ENCODE results near the gene GRAMD2B.

Gene GRAMD2B

GRCh38 chr5:126445502-126446174 lies 22.4 kb downstream of the GRAMD2B start:
- TF ChIP-seq EZH2 (IDR thresholded peaks at IDR 0.05; ENCODE audit: borderline replicate concordance, low read length), result no peak
- TF ChIP-seq CTCF (IDR thresholded peaks at IDR 0.05; ENCODE audit: low read length), result no peak
- Histone ChIP-seq H3K27ac (ENCODE audit: low read depth, low read length, poor library complexity, severe bottlenecking) (no peak overlapping the region), H3K4me2 (ENCODE audit: low read length) (no peak overlapping the region)

GRCh38 chr5:126446498-126447224 lies 23.5 kb downstream of the GRAMD2B start:
- Histone ChIP-seq H3K4me2 (ENCODE audit: low read length) (no peak overlapping the region), H3K4me1 (ENCODE audit: insufficient read depth, low read length, severe bottlenecking) (peaks cover 28% of the 10 kb centered on the region), H3K36me3 (ENCODE audit: insufficient read depth, low read length) (no peaks in the 10 kb centered on the region), H3K9me3 (ENCODE audit: low read length) (no peaks in the 10 kb centered on the region), H3F3A (ENCODE audit: insufficient read depth, low read length) (no peaks in the 10 kb centered on the region), H4K20me1 (ENCODE audit: insufficient read depth, low read length) (no peaks in the 10 kb centered on the region), H2AFZ (ENCODE audit: low read length) (no peak overlapping the region), H3K27me3 (ENCODE audit: insufficient read depth, low read length) (no peaks in the 10 kb centered on the region), H3K27ac (ENCODE audit: low read depth, low read length, poor library complexity, severe bottlenecking) (no peak overlapping the region), H3K79me2 (ENCODE audit: insufficient read depth, low read length) (no peaks in the 10 kb centered on the region), H3K9me2 (ENCODE audit: low read depth, low read length) (no peaks in the 10 kb centered on the region), H3K4me3 (ENCODE audit: low read depth, low read length, poor library complexity, severe bottlenecking) (no peak overlapping the region), H3K9ac (ENCODE audit: low read length) (no peak overlapping the region)
- TF ChIP-seq EZH2 (IDR thresholded peaks at IDR 0.05; ENCODE audit: borderline replicate concordance, low read length) (no peak), CTCF (IDR thresholded peaks at IDR 0.05; ENCODE audit: low read length) (no peak)

More at GRCh38 chr5:126445502-126446174, 22.4 kb downstream of the GRAMD2B start:
- H3F3A ChIP-seq (ENCODE audit: insufficient read depth, low read length), result no peaks in the 10 kb centered on the region
- H3K36me3 ChIP-seq (ENCODE audit: insufficient read depth, low read length), result no peaks in the 10 kb centered on the region
- no peaks in the 10 kb centered on the region for H3K27me3 ChIP-seq (ENCODE audit: insufficient read depth, low read length)
- no peaks in the 10 kb centered on the region for H3K9me2 ChIP-seq (ENCODE audit: low read depth, low read length)
- no peak overlapping the region for H3K4me3 ChIP-seq (ENCODE audit: low read depth, low read length, poor library complexity, severe bottlenecking)
- no peak overlapping the region for H2AFZ ChIP-seq (ENCODE audit: low read length)
- H3K9ac ChIP-seq (ENCODE audit: low read length), result no peak overlapping the region
- H4K20me1 ChIP-seq (ENCODE audit: insufficient read depth, low read length), result no peaks in the 10 kb centered on the region
- H3K9me3 ChIP-seq (ENCODE audit: low read length), result no peaks in the 10 kb centered on the region
- no peaks in the 10 kb centered on the region for H3K79me2 ChIP-seq (ENCODE audit: insufficient read depth, low read length)
- peaks cover 24% of the 10 kb centered on the region for H3K4me1 ChIP-seq (ENCODE audit: insufficient read depth, low read length, severe bottlenecking)

DNA sequence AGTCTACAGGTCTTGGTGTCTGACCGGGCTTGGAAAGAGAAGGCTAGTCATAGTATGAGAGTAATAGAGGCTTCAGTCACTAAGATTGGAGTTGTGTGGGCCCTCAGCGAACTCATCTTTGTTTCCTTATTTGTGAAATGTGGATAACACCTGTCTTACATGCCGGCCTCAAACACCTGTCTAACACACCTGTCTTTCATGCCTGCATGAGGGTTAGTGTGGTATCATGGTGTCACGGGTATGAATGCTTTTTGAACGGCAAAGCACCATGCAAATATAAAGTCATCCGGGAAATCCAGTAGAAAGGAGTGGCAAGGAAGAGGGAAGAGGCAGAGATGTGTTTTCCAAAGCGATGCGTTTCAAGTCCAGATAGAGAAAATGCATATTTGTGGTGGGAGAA lies 25.5 kb downstream of the GRAMD2B start:
- Histone ChIP-seq H3K4me1 (ENCODE audit: insufficient read depth, low read length, severe bottlenecking) (peaks cover 28% of the 10 kb centered on the region), H3F3A (ENCODE audit: insufficient read depth, low read length) (no peaks in the 10 kb centered on the region), H3K36me3 (ENCODE audit: insufficient read depth, low read length) (no peaks in the 10 kb centered on the region), H3K27me3 (ENCODE audit: insufficient read depth, low read length) (no peaks in the 10 kb centered on the region), H3K9ac (ENCODE audit: low read length) (no peak overlapping the region), H3K4me3 (ENCODE audit: low read depth, low read length, poor library complexity, severe bottlenecking) (no peak overlapping the region), H3K9me3 (ENCODE audit: low read length) (no peaks in the 10 kb centered on the region), H3K9me2 (ENCODE audit: low read depth, low read length) (no peaks in the 10 kb centered on the region), H4K20me1 (ENCODE audit: insufficient read depth, low read length) (no peaks in the 10 kb centered on the region), H3K79me2 (ENCODE audit: insufficient read depth, low read length) (no peaks in the 10 kb centered on the region), H3K27ac (ENCODE audit: low read depth, low read length, poor library complexity, severe bottlenecking) (no peak overlapping the region), H3K4me2 (ENCODE audit: low read length) (no peak overlapping the region), H2AFZ (ENCODE audit: low read length) (no peak overlapping the region)
- TF ChIP-seq CTCF (IDR thresholded peaks at IDR 0.05; ENCODE audit: low read length) (no peak), EZH2 (IDR thresholded peaks at IDR 0.05; ENCODE audit: borderline replicate concordance, low read length) (no peak)
